HepG2 (cell line): ENCODE data around the gene CDO1. TPM values are rescaled to one million over a fixed set of nuclear protein-coding genes. Genes with fewer than 3 reads are reported as not detected.

Experiments
- HMGXB4 ChIP-seq, 2 experiments: sonication (generic) in 1 of 2; formaldehyde crosslinking in 1 of 2; IDR thresholded peaks; 2 replicates each; pipeline versions ENCODE4 v1.4.0 to v1.6.1; 2018 to 2020; ENCODE audit warnings: missing genetic modification reagents in 2 of 2, borderline replicate concordance in 1 of 2, low read depth in 1 of 2, mild to moderate bottlenecking in 1 of 2, missing biosample characterization in 1 of 2
- KLF9 ChIP-seq: IDR thresholded peaks from 2 replicates; pipeline ENCODE4 v1.6.1; 2016; ENCODE audit warnings: low read depth
- PATZ1 ChIP-seq: sonication (generic); formaldehyde crosslinking; IDR thresholded peaks from 2 replicates; pipeline ENCODE4 v1.4.0; 2020; ENCODE audit warnings: missing genetic modification reagents
- SMAD3 ChIP-seq: sonication (generic); formaldehyde crosslinking; IDR thresholded peaks from 2 replicates; pipeline ENCODE4 v1.4.0; 2020; ENCODE audit warnings: missing genetic modification reagents
- ZNF18 ChIP-seq: sonication (generic); formaldehyde crosslinking; IDR thresholded peaks from 2 replicates; pipeline ENCODE4 v1.8.0; 2022; ENCODE audit warnings: mild to moderate bottlenecking, missing genetic modification reagents; ENCODE audit not compliant: insufficient replicate concordance
- ZNF407 ChIP-seq: sonication (generic); formaldehyde crosslinking; IDR thresholded peaks from one replicate; pipeline ENCODE4 v1.5.1; 2020; ENCODE audit warnings: mild to moderate bottlenecking, missing genetic modification reagents; ENCODE audit errors: not compliant biosample characterization
- ZNF800 ChIP-seq: sonication (generic); formaldehyde crosslinking; IDR thresholded peaks from 2 replicates; pipeline ENCODE4 v1.4.0; 2020; ENCODE audit warnings: missing genetic modification reagents
- polyA plus RNA-seq, 8 experiments: library from polyadenylated mRNA; depleted of rRNA in 3 of 8; stranded (reverse) in 7 of 8; unstranded in 1 of 8; fragments of >200 nt; fragmentation: Illumina TruSeq in 4 of 8; extraction: Trizol in 4 of 8; gene quantifications; 2 replicates each; pipeline versions ENCODE4 v1.2.1 to v1.2.3, GENCODE V29; 2011 to 2016; ENCODE audit warnings: low read depth in 4 of 8, missing spikeins in 1 of 8, mixed read lengths in 1 of 8; ENCODE audit not compliant: insufficient read depth in 1 of 8
- total RNA-seq, 5 experiments: library from RNA; depleted of rRNA; stranded (reverse); fragments of >200 nt; fragmentation: Illumina TruSeq; extraction: Trizol; gene quantifications; 2 replicates each; pipeline ENCODE4 v1.2.3, GENCODE V29; 2016; ENCODE audit warnings: low read depth in 1 of 5

The CDO1 gene
- total and polyA plus RNA-seq, 2 of the 13 experiments (the other 11 are each of a cell fraction or from before 2014, with no cell fraction given) = 3.2 to 4.4 TPM

GRCh38 chr5:115816226-115817081, at the start of gene CDO1 (continued):
- TF ChIP-seq ZNF18 (peak; percentile 34), PATZ1 (CRISPR knock-in tag) (no peak), KLF9 (no peak), SMAD3 (no peak), HMGXB4 (CRISPR knock-in tag; IDR thresholded peaks at IDR 0.05; ENCODE audit: borderline replicate concordance in 1 of 2, low read depth in 1 of 2) (peak in 1 of 2 experiments; percentile 65; a peak in 2 of 4 replicates), ZNF407 (CRISPR knock-in tag) (no peak), ZNF800 (peak; percentile 88; the same call in 1 of the 2 replicates)
